GM11168 (cell line): ENCODE measurements around the gene UGDH.
"Not testable (repeated sequence)": the region's sequence is repeated elsewhere in the genome, so short reads cannot be mapped to it uniquely, and the experiment has no call there.

Experiments
- in situ Hi-C: fragments of 300-500 bp; cut with MboI; formaldehyde crosslinking; loops from one replicate; pipeline ENCODE4 v1.12.0; 2022; ENCODE audit warnings: low sequenced_read_pairs; ENCODE audit not compliant: unreplicated experiment

Gene UGDH

DNA sequence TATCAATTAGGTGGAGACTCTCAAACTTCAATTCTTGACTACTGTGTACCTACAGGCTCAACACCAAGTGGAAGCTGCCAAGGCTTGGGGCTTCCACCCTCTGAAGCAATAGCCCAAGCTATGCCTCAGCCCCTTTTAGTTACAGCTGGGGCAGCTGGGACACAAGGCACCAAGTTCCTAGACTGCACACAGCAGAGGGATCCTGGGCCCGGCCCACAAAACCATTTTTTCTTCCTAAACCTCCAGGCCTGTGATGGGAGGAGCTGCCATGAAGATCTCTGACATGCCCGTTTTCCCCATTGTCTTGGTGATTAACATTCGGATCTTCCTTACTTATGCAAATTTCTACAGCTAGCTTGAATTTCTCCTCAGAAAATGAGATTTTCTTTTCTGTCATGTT, 3.4 kb upstream of the UGDH start:
- in situ Hi-C loops = no loop called here

DNA sequence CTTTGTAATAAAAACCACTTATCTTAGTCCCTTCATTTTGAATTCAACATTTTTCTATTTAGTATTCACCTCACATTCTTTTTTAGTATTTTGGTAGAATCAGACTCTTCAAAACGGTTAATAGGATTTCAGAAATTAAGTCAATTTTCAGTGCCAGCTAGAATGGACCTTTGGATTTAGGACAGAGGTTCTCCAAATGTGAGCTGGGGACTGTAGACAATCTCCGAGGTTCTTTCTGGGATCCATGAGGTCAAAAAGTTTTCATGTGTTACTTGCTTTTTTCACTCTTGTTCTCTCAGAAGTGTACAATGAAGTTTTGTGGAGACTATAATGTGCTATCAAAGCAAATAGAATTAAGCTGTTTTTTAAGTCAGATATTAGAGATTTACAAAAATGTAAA, 2.3 kb upstream of the UGDH start:
- in situ Hi-C loops = no loop called here

- in situ Hi-C loops = no loop called here
Observed at GRCh38 chr4:39528061-39528465, 824 bp upstream of the UGDH start.

DNA sequence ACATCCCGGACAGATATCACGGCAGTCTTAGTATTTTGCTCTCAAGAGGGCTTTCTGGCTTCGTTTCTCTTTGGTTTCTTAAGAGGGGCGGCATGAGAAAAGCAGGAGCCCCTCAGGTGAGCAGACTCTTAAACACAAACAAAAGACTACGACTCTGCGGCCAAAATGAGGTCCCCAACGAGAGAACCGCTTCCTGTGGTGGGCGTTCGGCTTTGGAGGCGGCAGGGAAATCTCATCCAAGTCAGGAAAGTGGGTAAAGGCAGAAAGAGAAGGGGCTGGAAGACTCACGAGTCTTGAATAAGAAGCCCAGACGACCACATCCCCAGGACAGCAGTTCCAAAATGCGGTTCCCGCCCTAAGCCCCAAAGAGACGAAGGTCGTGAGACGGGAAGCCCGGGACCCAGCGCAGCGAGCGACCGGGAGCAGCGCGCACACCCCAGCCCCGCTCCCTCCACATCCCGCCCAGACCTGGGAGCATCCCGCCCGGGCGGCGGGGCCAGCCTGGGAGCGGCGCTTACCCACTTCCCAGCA, 409 bp downstream of the UGDH start:
- in situ Hi-C loops = no loop called here

GRCh38 chr4:39525822-39526690, 1.2 kb downstream of the UGDH start:
- in situ Hi-C loops = no loop called here

DNA sequence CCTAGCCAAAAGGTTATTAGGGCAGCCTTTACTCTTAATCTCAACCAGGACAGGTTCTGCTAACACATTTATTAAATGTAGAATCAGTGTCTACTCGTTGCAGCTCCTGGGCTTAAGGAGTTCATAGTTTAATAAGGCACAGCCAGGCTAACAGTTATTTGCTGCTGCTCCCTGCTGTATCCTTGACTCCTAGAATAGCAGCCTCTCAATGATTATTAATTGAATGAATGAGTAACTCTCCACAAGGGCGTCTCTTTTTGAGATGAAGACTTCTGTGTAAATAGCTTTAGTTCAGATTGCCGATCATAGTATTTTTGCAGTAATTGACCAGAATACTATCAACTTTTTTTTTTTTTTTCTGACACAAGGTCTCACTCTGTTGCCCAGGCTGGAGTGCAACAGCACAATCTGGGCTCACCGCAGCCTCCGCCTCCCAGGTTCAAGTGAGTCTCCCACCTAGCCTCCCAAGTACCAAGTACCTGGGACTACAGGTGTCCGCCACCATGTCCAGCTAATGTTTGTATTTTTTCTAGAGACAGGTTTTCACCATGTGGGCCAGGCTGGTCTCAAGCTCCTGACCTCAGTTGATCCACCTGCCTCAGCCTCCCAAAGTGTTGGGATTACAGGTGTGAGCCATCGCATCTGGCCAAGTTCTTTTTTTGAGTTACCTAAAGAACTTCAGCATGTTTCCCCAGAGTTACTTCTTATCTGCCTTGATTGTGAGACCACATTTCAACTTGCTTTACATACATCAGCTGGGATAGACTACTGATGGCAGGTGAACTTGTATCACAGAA, 2.9 kb downstream of the UGDH start:
- in situ Hi-C loops = no loop called here

GRCh38 chr4:39522068-39522467, 5.2 kb downstream of the UGDH start:
- in situ Hi-C loops = no loop called here

- in situ Hi-C loops = no loop called here
Observed at GRCh38 chr4:39521253-39521919, 5.9 kb downstream of the UGDH start.

GRCh38 chr4:39518484-39518883, 8.8 kb downstream of the UGDH start:
- in situ Hi-C loops = no loop called here

DNA sequence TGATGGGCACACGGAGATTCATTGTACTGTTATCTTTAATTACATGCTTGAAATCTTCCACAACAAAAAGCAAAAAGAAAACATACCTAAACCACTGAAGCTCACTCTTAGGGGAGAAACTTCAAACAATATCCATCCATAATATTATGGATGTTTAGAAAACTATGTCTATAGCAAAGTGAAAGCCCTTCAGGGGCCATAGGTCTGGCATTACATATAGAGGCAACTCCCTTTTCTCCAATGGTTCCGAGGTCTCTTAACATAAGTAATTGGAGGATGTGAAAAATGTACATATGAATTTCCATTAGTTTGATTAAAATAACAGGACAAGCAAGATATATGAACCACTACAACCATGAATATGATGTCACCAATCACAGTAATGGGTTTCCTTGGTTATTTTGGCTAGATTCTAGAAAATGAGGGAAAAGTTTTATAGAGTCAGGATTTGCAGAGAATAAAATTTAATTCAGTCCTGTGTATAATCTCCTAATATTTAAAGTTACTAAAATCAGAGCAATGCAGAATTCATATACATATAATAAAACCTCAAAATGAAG, 10.8 kb downstream of the UGDH start:
- in situ Hi-C loops = no loop called here

- in situ Hi-C loops = not testable (repeated sequence)
Observed at GRCh38 chr4:39515669-39516401, 11.4 kb downstream of the UGDH start.

DNA sequence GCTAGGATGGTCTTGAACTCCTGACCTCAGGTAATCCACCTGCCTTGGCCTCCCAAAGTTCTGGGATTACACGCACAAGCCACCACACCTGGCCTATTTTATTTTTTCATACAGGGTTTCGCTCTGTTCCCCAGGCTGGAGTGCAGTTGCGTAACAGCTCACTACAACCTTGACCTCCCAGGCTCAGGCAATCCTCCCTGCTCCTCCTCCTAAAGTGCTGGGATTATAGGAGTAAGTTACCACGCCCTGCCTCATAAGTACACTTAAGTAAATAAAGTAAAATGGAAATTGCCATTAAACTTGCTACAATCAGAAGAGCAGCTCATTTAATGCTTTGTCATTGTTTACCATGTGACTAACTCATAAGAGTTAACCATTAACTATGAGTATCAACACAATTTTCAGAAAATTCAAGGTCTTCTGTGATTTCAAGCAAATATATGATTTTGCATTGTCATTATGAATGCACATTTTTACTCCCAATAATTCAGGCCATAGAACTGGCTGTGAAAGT, 12.3 kb downstream of the UGDH start:
- in situ Hi-C loops = no loop called here

DNA sequence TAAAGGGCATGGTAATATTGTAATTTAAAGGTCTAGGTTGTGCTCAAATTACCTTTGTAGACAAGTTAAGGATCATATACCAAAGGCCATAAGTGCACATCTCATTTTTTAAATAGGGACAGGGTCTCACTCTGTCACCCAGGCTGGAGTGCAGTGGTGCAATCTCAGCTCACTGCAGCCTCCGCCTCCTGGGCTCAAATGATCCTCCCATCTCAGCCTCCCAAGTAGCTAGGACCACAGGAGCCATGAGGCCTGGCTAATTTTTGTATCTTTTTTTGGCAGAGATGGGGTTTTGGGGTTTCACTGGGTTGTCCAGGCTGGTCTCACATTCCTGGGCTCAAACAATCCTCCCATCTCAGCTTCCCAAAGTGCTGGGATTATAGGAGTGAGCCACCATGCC, 13.0 kb downstream of the UGDH start:
- in situ Hi-C loops = not testable (repeated sequence)

DNA sequence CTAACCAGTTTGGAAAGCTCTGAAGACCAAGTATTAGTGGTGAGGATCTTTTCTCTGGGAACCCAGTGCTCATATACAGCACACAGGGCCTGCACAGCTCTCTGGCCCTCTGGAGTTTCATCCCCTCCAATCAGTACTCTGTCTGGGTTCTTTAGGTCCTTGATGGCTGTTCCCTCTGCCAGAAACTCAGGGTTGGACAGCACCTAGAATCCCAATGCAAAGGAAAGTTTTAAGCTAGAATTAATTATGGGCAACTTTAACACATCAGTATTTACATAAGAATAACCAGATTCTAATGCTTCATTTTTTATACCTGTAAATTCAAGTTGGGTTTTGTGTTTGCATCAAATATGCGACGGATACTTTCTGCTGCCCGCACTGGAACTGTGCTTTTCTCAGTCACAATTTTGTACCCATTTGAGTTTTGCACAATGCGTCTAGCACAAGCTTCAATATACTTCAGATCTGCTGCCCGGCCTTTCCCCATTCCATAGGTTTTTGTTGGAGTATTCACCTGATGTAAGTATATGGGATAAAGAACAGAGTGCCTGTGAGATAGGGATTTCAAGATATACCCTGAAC, 16.8 kb downstream of the UGDH start:
- in situ Hi-C loops = no loop called here

DNA sequence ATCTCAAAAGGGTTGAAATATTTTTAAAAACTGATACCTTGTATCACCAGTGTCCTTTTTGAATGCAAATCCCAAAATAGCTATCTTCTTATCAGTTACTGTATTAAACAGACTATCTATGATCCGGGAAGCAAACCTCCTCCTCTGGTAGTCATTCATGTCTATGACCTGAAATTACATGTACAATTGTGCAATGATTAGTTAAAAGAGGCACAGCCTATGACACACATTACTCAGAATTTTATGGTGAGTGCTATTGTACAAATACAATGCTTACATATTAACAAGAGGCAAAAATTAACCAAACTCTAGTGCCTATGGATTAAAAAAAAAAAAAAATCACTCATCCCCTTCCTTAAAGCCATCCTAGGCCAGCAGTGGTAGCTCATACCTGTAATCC, 21.7 kb downstream of the UGDH start:
- in situ Hi-C loops = no loop called here

GRCh38 chr4:39504538-39504937, 22.7 kb downstream of the UGDH start:
- in situ Hi-C loops = no loop called here

GRCh38 chr4:39502664-39503035, 24.6 kb downstream of the UGDH start:
- in situ Hi-C loops = not testable (repeated sequence)

DNA sequence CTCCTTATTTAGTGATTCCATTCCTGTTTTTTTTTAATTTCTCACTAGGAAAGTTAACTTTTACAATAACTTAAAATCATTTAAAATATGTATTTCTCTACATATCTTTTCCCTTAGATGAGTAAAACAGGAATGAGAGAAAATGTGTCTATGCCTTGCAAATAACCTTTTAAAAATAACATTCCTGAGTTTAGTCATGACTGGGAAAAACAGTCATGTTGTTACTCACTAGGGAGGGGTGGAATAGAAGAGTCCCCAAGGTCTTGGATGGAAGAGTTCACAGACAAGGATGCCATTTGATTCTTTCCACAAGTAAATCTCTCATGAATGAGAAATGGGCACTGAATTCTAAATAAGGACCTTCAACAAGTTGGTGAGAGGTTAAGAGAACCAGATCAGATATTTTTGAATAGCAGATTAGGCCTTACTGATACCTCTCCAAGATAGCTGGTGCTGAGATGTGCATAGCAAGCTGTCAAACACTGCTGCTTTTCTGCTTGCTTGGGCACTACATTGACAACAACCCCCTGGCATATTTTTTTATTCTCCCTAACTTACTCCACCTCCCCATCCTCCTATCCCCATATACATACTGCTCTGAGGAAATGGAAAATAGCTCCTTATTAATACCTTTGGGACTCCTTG, 25.1 kb downstream of the UGDH start:
- in situ Hi-C loops = no loop called here

- in situ Hi-C loops = loop anchor here (25.0 kb wide), 1 partner anchor 339 kb away; no protein-coding TSS in a partner anchor
Observed at GRCh38 chr4:39498727-39499020, 28.6 kb downstream of the UGDH start.
